T-helper 1 cell treated with Interleukin-12 subunit alpha and Interleukin-12 subunit beta and Interleukin-4 antibody, amounts not matched to agents 30 μg/mL and 1 μg/mL, for 36 hours (primary cell): ENCODE measurements around the gene UBA1.

Source experiments
- H3K27ac Mint-ChIP-seq: one replicate; pipeline ENCODE4 v1.8.0; 2021; ENCODE audit warnings: mild to moderate bottlenecking, mixed read lengths
- H3K27me3 Mint-ChIP-seq: one replicate; pipeline ENCODE4 v1.8.0; 2021; ENCODE audit warnings: low read depth, mixed read lengths
- H3K36me3 Mint-ChIP-seq: one replicate; pipeline ENCODE4 v1.8.0; 2021; ENCODE audit warnings: low read depth, mixed read lengths
- H3K4me1 Mint-ChIP-seq: one replicate; pipeline ENCODE4 v1.8.0; 2021; ENCODE audit warnings: low read depth, mixed read lengths
- H3K4me3 Mint-ChIP-seq: one replicate; pipeline ENCODE4 v1.8.0; 2021; ENCODE audit warnings: mild to moderate bottlenecking, moderate library complexity, mixed read lengths
- H3K9me3 Mint-ChIP-seq: one replicate; pipeline ENCODE4 v1.8.0; 2021; ENCODE audit warnings: mixed read lengths

Gene UBA1

GRCh38 chrX:47176101-47176740 lies 17.4 kb upstream of the UBA1 start:
- Mint-ChIP-seq H3K27ac (peak overlapping the region; percentile 63), H3K36me3 (peaks cover 14% of the 10 kb centered on the region), H3K27me3 (no peaks in the 10 kb centered on the region), H3K4me1 (no peaks in the 10 kb centered on the region), H3K4me3 (no peak overlapping the region), H3K9me3 (no peaks in the 10 kb centered on the region)

- H3K9me3 Mint-ChIP-seq, result no peaks in the 10 kb centered on the region
- no peaks in the 10 kb centered on the region for H3K27me3 Mint-ChIP-seq
- no peak overlapping the region for H3K4me3 Mint-ChIP-seq
- H3K4me1 Mint-ChIP-seq, result no peaks in the 10 kb centered on the region
- H3K27ac Mint-ChIP-seq, result no peak overlapping the region
- peaks cover 11% of the 10 kb centered on the region for H3K36me3 Mint-ChIP-seq
Observed at GRCh38 chrX:47177079-47177478, 16.6 kb upstream of the UBA1 start.

GRCh38 chrX:47178337-47178736 lies 15.3 kb upstream of the UBA1 start:
- H3K4me3 Mint-ChIP-seq, result no peak overlapping the region
- peaks cover 18% of the 10 kb centered on the region for H3K36me3 Mint-ChIP-seq
- no peaks in the 10 kb centered on the region for H3K27me3 Mint-ChIP-seq
- no peak overlapping the region for H3K27ac Mint-ChIP-seq
- H3K9me3 Mint-ChIP-seq, result no peaks in the 10 kb centered on the region
- no peaks in the 10 kb centered on the region for H3K4me1 Mint-ChIP-seq

GRCh38 chrX:47179221-47179927 lies 14.3 kb upstream of the UBA1 start:
- Mint-ChIP-seq H3K9me3 (no peaks in the 10 kb centered on the region), H3K4me1 (no peaks in the 10 kb centered on the region), H3K27me3 (no peaks in the 10 kb centered on the region), H3K27ac (no peak overlapping the region), H3K36me3 (peaks cover 18% of the 10 kb centered on the region), H3K4me3 (no peak overlapping the region)

- no peaks in the 10 kb centered on the region for H3K27me3 Mint-ChIP-seq
- no peak overlapping the region for H3K4me3 Mint-ChIP-seq
- H3K27ac Mint-ChIP-seq, result no peak overlapping the region
- H3K36me3 Mint-ChIP-seq, result peaks cover 18% of the 10 kb centered on the region
- H3K9me3 Mint-ChIP-seq, result no peaks in the 10 kb centered on the region
- no peaks in the 10 kb centered on the region for H3K4me1 Mint-ChIP-seq
Observed at GRCh38 chrX:47179928-47180255, 13.7 kb upstream of the UBA1 start.

GRCh38 chrX:47180346-47180745 lies 13.3 kb upstream of the UBA1 start:
- no peaks in the 10 kb centered on the region for H3K4me1 Mint-ChIP-seq
- H3K27me3 Mint-ChIP-seq, result no peaks in the 10 kb centered on the region
- peaks cover 18% of the 10 kb centered on the region for H3K36me3 Mint-ChIP-seq
- no peak overlapping the region for H3K4me3 Mint-ChIP-seq
- no peaks in the 10 kb centered on the region for H3K9me3 Mint-ChIP-seq
- H3K27ac Mint-ChIP-seq, result no peak overlapping the region

- Mint-ChIP-seq H3K27me3 (no peaks in the 10 kb centered on the region), H3K4me1 (no peaks in the 10 kb centered on the region)
Observed at GRCh38 chrX:47181301-47181700, 12.3 kb upstream of the UBA1 start.

GRCh38 chrX:47182106-47182700 lies 11.4 kb upstream of the UBA1 start:
- H3K27me3 Mint-ChIP-seq, result no peaks in the 10 kb centered on the region
- no peak overlapping the region for H3K27ac Mint-ChIP-seq
- no peak overlapping the region for H3K4me3 Mint-ChIP-seq
- H3K9me3 Mint-ChIP-seq, result no peaks in the 10 kb centered on the region
- H3K36me3 Mint-ChIP-seq, result peaks cover 17% of the 10 kb centered on the region
- no peaks in the 10 kb centered on the region for H3K4me1 Mint-ChIP-seq

More at GRCh38 chrX:47181301-47181700, 12.3 kb upstream of the UBA1 start:
- Mint-ChIP-seq H3K9me3 (no peaks in the 10 kb centered on the region), H3K36me3 (peaks cover 20% of the 10 kb centered on the region), H3K4me3 (no peak overlapping the region), H3K27ac (no peak overlapping the region)

GRCh38 chrX:47184486-47184885 lies 9.1 kb upstream of the UBA1 start:
- Mint-ChIP-seq H3K4me1 (no peaks in the 10 kb centered on the region), H3K36me3 (peaks cover 10% of the 10 kb centered on the region), H3K27ac (no peak overlapping the region), H3K27me3 (no peaks in the 10 kb centered on the region), H3K9me3 (no peaks in the 10 kb centered on the region), H3K4me3 (no peak overlapping the region)

GRCh38 chrX:47185241-47185640 lies 8.4 kb upstream of the UBA1 start:
- Mint-ChIP-seq H3K4me1 (no peaks in the 10 kb centered on the region), H3K27ac (no peak overlapping the region), H3K9me3 (no peaks in the 10 kb centered on the region), H3K4me3 (no peak overlapping the region), H3K36me3 (peaks cover 10% of the 10 kb centered on the region), H3K27me3 (no peaks in the 10 kb centered on the region)

- H3K9me3 Mint-ChIP-seq, result no peaks in the 10 kb centered on the region
- H3K27ac Mint-ChIP-seq, result no peak overlapping the region
- H3K4me1 Mint-ChIP-seq, result peaks cover 6% of the 10 kb centered on the region
- H3K4me3 Mint-ChIP-seq, result no peak overlapping the region
- H3K27me3 Mint-ChIP-seq, result no peaks in the 10 kb centered on the region
- H3K36me3 Mint-ChIP-seq, result peaks cover 10% of the 10 kb centered on the region
Observed at GRCh38 chrX:47186096-47186740, 7.4 kb upstream of the UBA1 start.

- no peaks in the 10 kb centered on the region for H3K9me3 Mint-ChIP-seq
- H3K36me3 Mint-ChIP-seq, result peaks cover 10% of the 10 kb centered on the region
- no peaks in the 10 kb centered on the region for H3K27me3 Mint-ChIP-seq
- peak overlapping the region; percentile 15 for H3K27ac Mint-ChIP-seq
- no peak overlapping the region for H3K4me3 Mint-ChIP-seq
- peaks cover 10% of the 10 kb centered on the region for H3K4me1 Mint-ChIP-seq
Observed at GRCh38 chrX:47187106-47187677, 6.4 kb upstream of the UBA1 start.

GRCh38 chrX:47189906-47190305 lies 3.7 kb upstream of the UBA1 start:
- Mint-ChIP-seq H3K4me3 (no peak overlapping the region), H3K27ac (no peak overlapping the region), H3K36me3 (peaks cover 6% of the 10 kb centered on the region), H3K27me3 (no peaks in the 10 kb centered on the region), H3K9me3 (no peaks in the 10 kb centered on the region), H3K4me1 (peaks cover 26% of the 10 kb centered on the region)

GRCh38 chrX:47190445-47191269 lies 3.0 kb upstream of the UBA1 start:
- H3K27ac Mint-ChIP-seq, result peak overlapping the region; percentile 95
- no peaks in the 10 kb centered on the region for H3K27me3 Mint-ChIP-seq
- peaks cover 30% of the 10 kb centered on the region for H3K4me1 Mint-ChIP-seq
- H3K9me3 Mint-ChIP-seq, result no peaks in the 10 kb centered on the region
- peaks cover 7% of the 10 kb centered on the region for H3K36me3 Mint-ChIP-seq
- H3K4me3 Mint-ChIP-seq, result peak overlapping the region; percentile 94
